Amniotic epithelial cell (primary cell): ENCODE results near the gene YWHAE.
"Not testable (repeated sequence)": the region's sequence is repeated elsewhere in the genome, so short reads cannot be mapped to it uniquely, and the experiment has no call there.

Source experiments
- DNase-seq: peaks from one replicate; pipeline ENCODE4 v3.0.0-alpha.2; 2010; ENCODE audit warnings: low read depth

The YWHAE gene

DNA sequence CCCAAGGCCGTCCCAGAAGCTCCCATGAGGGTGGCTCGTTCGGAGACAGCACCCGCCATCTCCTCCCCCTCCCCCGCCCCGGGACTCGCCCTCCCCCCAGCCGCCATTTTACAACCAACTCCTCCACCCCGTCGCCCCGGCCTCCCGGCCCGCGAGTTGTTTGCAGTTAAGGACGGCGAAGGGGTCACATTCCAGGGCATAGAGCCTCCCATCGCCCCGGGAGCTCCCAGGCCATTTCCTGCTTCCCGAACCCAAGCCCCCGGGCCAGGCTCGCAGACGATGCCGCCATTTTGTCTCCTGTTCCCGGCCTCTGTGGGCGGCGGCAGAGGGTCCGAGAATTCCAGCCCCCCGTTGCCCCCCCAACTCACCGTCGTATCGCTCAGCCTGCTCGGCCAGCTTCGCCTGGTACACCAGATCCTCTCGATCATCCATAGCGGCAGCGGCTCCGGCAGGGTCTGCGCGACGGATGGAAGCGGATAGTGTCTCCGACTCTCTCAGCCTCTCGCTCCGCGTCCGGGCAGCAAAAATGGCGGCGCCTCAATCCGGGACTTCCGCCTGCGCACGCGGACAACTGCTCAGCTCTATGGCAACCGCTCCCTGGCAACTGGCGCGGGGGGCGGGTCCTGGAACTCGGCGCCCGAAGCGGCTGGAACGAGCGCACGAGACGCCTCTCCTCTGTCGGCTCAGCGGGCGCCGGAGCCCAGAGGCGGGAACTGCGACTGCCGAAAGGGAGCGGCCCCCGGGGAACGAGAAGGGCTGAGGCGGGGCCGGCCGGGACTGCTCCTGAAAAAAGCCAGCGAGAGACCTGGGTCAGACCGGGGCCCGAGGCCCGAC is at the start of gene YWHAE:
TSS of gene YWHAE (minus strand) at position 544 of the 834 bp plus-strand sequence. CDS start at position 432, 112 bp downstream.
- DNase-seq = peak; percentile 86

- no peak for DNase-seq
These were observed 49.5 kb upstream of the YWHAE start for GRCh38 chr17:1449412-1449967.

DNA sequence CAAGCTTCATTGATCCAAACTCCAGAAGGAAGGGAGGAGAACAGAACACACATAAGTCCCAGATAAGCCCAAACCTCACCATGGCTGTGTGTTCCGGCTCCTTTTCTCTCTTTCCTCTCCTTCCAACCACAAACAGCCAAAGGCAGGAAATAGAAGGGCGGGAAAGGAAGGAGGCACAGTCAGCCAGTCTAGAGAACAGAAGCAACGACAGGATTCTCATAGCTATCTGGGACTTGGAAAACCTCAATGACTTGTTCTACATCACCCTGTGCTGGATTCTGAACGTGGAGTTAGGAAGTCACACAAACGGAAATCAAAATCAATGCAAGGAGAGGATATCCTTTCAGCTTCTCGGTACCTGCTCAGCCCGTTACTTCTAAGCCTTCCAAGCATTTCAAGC is 47.0 kb upstream of the YWHAE start:
- DNase-seq = no peak

DNA sequence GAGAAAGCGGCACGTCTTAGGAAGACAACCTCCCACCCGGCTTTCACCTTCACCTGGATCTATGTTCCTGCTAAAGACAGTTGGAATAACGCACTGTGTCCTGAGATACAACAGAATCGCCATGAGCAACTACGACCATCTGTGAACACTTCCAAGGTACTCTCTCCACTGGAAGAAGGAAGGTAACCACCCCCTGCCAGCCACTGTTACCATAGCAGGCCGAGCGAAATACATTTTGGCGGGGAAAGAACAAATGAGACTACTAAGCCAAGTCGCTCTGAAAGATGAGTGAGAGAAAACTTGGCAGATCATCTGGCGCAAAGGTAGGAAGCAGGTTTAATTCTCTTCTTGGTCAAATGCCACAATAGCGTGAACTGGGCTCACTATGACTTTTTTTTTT is 46.2 kb upstream of the YWHAE start:
- no peak for DNase-seq

GRCh38 chr17:1445695-1446094 is 45.7 kb upstream of the YWHAE start:
- DNase-seq = not testable (repeated sequence)

DNA sequence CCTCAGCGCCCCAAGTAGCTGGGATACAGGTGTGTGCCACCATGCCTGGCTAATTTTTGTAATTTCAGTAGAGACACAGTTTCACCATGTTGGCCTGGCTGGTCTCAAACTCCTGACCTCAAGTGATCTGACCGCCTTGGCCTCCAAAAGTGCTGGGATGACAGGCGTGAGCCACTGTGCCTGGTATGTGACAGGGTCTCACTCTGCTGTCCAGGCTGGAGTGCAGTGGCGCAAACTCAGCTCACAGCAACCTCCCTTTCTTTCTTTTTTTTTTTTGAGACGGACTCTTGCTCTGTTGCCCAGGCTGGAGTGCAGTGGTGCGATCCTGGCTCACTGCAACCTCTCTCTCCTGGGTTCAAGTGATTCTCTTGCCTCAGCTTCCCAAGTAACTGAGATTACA is 42.7 kb upstream of the YWHAE start:
- not testable (repeated sequence) for DNase-seq

- DNase-seq = no peak
These were observed 42.2 kb upstream of the YWHAE start for GRCh38 chr17:1442187-1442586.

DNA sequence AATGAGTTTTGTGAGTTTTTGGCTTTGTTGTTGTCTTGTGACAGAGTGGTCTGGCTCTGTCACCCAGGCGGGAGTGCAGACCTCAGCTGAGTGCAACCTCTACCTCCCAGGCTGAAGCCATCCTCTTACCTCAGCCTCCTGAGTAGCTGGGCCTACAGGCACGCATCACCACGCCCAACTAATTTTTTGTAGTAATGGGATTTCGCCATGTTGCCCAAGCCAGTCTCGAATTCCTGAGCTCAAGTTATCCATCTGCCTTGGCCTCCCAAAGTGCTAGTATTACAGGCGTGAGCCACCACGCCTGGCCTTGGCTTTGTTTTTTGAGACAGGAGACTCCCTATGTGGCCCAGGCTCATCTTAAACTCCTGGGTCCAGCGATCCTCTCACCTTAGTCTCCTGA is 40.9 kb upstream of the YWHAE start:
- no peak for DNase-seq

DNA sequence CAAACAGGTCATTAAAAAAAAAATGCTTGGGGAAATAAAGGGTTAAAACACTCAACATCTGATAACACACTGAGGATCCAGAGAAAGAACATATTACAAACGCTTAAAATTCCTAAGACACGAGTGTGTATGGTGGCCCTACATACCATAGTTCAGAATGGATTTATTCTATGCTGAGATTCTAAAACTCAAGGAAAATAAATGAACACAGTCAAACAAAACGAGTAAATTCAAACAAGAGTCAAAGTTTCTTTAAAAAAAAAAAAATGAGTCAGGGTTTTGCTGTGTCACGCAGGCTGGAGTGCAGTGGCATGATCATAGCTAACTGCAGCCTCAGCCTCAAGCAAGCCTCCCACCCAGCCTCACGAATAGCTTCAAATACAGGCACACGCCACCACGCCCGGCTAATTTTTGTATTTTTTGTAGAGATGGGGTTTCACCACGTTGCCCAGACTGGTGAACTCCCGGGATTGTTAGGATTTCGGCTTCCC is 38.6 kb upstream of the YWHAE start:
- peak; percentile 94 for DNase-seq

- DNase-seq = no peak
These were observed 35.3 kb upstream of the YWHAE start for GRCh38 chr17:1435326-1435725.

DNA sequence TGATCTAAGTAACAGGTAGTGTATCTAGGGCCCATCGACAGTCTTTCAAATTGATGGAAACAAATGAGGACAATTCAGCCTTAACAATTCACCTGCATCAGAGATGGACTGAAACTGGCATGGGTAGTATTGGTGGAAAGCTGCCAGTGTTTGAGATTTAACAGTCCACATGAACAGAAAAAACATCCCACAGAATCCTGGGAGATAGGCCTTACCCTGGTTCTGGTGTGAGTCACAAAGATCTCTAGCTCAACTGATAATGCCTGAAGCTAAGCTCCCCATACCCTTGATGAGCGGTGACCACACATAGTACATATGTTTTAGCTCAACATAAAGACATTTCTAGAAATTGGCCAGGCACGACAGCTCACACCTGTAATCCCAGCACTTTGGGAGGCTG is 34.1 kb upstream of the YWHAE start:
- DNase-seq = peak; percentile 95

- DNase-seq = no peak
These were observed 31.6 kb upstream of the YWHAE start for GRCh38 chr17:1431631-1432104.

DNA sequence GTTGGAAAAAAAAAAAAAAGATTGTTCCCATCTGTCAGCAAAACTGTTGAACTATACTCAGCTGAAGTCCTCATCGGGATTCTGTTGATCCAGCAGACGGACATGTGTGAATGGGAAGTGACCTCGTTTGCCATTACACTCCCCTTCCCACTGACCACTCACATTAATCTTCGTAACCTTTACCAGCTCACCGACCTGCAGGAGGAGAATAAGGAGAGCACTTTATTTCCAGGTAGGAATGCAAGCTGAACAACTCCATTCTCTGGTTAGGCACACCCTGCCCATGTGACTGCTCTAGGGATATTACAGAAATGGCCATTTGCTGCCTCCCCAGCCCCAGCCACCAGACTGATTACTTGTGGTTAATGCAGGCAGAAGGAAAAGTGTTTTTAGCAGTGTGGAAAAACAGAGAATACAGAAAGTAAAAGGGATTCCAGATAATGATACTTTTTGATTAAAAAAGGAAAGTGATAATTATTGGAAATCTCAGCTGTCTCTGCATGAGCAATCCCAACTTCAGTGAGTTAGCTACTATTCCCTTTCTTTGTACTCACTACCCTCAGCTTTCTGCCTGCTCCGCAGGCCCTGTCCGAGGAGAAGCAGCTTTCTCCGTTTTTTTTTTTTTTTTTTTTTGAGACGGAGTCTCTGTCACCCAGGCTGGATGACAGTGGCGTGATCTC is 23.6 kb upstream of the YWHAE start:
- DNase-seq = peak; percentile 11

GRCh38 chr17:1422885-1423284 is 22.9 kb upstream of the YWHAE start:
- peak; percentile 98 for DNase-seq

DNA sequence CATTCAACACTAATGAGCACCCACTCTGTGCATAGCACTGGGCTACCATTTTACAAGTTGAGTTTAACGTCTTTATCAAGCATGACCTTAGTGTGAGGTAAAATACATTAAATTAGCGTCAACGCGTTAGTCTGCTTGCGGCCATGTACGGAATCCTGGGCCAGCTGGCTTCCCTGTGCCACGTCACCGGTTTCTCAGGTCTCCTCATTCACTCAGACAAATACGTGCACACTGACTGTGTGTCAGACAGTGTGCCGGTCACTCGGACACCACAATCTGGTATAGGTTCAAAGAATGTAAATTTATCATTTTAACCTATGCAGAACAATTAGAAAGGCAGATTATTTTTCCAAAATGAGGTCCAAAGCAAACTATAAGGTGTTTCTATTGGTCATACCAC is 21.4 kb upstream of the YWHAE start:
- DNase-seq = no peak

DNA sequence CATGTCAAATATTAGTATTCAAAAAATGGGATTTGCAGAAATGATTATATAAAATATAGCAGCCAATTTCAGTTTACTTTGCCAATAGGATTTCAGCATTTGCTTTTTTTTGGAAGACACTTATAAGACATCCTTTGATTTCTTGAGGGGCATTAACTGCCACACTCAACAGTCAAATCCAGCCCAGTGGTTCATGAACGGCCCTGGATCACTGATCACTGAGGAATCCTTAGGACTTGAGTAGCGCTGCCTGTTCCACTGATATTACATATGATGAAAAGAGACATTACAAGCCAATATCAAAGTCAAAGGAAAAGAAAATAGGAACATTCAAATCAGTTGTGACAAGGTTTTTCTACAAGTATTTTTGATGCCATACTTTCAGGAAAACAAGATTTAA is 21.0 kb upstream of the YWHAE start:
- DNase-seq = no peak

- no peak for DNase-seq
These were observed 20.1 kb upstream of the YWHAE start for GRCh38 chr17:1420163-1420562.

DNA sequence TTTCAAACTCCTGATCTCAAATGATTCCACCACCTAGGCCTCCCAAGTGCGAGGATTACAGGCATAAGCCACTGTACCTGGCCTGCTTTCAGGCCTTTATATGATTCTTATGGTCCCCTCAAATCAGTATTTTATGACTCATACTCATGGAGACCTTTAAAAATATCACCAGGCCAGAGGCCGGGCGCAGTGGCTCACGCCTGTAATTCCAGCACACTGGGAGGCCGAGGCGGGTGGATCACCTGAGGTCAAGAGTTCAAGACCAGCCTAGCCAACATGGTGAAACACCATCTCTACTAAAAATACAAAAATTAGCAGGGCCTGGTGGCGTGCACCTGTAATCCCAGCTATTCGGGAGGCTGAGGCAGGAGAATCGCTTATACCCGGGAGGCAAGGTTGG is 18.5 kb upstream of the YWHAE start:
- not testable (repeated sequence) for DNase-seq

- no peak for DNase-seq
These were observed 16.4 kb upstream of the YWHAE start for GRCh38 chr17:1416414-1416813.

DNA sequence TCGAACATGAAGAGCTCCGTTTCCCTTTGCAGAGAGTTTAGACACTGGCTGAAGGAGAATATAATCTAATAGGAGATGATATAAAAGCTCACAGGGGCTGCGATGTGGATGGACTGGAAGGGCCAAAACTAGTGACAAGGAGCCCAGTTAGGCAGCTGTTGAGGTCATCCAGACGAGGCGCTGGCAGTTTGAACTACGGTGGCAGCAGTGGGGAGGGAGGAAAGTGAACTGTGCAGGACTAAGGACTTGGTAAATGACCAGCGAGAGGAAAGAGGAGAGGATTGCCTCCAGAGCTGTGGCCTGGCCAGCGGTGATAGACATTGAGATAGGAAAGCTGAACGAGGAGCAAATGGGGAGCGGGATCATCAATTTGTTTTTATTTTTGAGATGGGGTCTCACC is 14.6 kb upstream of the YWHAE start:
- no peak for DNase-seq

DNA sequence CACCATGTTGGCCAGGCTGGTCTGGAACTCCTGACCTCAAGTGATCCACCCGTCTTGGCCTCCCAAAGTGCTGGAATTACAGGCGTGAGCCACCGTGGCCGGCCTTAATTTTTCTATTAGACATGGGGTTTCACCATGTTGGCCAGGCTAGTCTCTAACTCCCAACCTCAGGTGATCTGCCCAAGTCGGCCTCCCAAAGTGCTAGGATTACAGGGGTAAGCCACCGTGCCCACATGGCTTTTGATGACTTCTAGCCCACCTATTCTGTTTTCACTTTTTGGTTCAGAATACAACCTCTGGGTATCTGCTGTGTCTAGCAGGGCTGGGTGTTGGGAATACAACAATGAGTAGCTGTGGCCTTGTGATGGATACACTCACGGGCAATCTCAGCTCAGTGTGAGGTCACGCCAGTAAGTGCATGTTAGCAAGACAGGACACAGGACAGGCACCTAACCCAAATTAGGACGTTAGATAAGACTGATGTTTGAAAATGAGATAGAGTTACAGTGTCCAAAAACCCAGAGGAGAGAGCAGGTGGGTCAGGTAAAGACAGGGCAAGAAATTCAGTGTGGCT is 14.1 kb upstream of the YWHAE start:
- no peak for DNase-seq

- peak; percentile 90 for DNase-seq
These were observed 13.3 kb upstream of the YWHAE start for GRCh38 chr17:1413281-1413791.
